Keratinocyte (primary cell): Measurements from ENCODE around the gene ERC1. TPM values are rescaled to one million over a fixed set of nuclear protein-coding genes. Genes with fewer than 3 reads are reported as not detected.

Experiments used
- DNase-seq: peaks from one replicate; pipeline ENCODE4 v3.0.0-alpha.2; 2011; ENCODE audit warnings: low read depth, missing footprints, low spot score
- FAIRE-seq: peaks from 2 replicates; lab custom pipeline; 2011; peaks lifted over from hg19 to GRCh38; lab: Jason Lieb, UNC
- H2AFZ ChIP-seq: 2 replicates; pipeline ENCODE4 v1.6.0; 2012; ENCODE audit warnings: low read length, control low read depth, inconsistent platforms; ENCODE audit not compliant: control insufficient read depth
- H3K27ac ChIP-seq: 2 replicates; pipeline ENCODE4 v1.5.1; 2011; ENCODE audit warnings: low read length; ENCODE audit not compliant: control insufficient read depth, insufficient read depth
- H3K27me3 ChIP-seq: 3 replicates; pipeline ENCODE4 v1.6.0; 2011; ENCODE audit warnings: low read length; ENCODE audit not compliant: control insufficient read depth, insufficient read depth; ENCODE audit errors: extremely low read depth
- H3K36me3 ChIP-seq, 2 experiments: 2 replicates in 1 of 2; 3 replicates in 1 of 2; pipeline ENCODE4 v1.5.1; 2011; ENCODE audit warnings: low read length in 2 of 2, mild to moderate bottlenecking in 1 of 2; ENCODE audit not compliant: control insufficient read depth in 2 of 2, insufficient read depth in 2 of 2; ENCODE audit errors: extremely low read depth in 1 of 2
- H3K4me1 ChIP-seq: 3 replicates; pipeline ENCODE4 v1.5.1; 2011; ENCODE audit warnings: low read length; ENCODE audit not compliant: control insufficient read depth, insufficient read depth; ENCODE audit errors: extremely low read depth
- H3K4me2 ChIP-seq: 3 replicates; pipeline ENCODE4 v1.6.0; 2011; ENCODE audit warnings: low read depth, low read length; ENCODE audit not compliant: control insufficient read depth, insufficient read depth; ENCODE audit errors: extremely low read depth
- H3K4me3 ChIP-seq, 3 experiments: fragments of 200-600 bp in 1 of 3; sonication (generic) in 1 of 3; 2 replicates in 2 of 3; 3 replicates in 1 of 3; pipeline ENCODE4 v1.5.1; 2011 to 2016; ENCODE audit warnings: low read length in 3 of 3, mild to moderate bottlenecking in 3 of 3, control low read depth in 2 of 3, inconsistent platforms in 1 of 3, low read depth in 1 of 3, mixed read lengths in 1 of 3, mixed run types in 1 of 3, moderate library complexity in 1 of 3; ENCODE audit not compliant: control insufficient read depth in 2 of 3, insufficient read depth in 2 of 3; ENCODE audit errors: extremely low read depth in 1 of 3
- H3K79me2 ChIP-seq: 2 replicates; pipeline ENCODE4 v1.6.0; 2012; ENCODE audit warnings: low read length; ENCODE audit not compliant: control insufficient read depth, insufficient read depth
- H3K9ac ChIP-seq: 3 replicates; pipeline ENCODE4 v1.6.0; 2011; ENCODE audit warnings: low read length; ENCODE audit not compliant: control insufficient read depth, insufficient read depth; ENCODE audit errors: extremely low read depth
- H3K9me1 ChIP-seq: 3 replicates; pipeline ENCODE4 v1.6.0; 2011; ENCODE audit warnings: low read length; ENCODE audit not compliant: control insufficient read depth, insufficient read depth; ENCODE audit errors: extremely low read depth
- H3K9me3 ChIP-seq: 2 replicates; pipeline ENCODE4 v1.5.1; 2012; ENCODE audit warnings: low read depth, low read length; ENCODE audit not compliant: control insufficient read depth
- H4K20me1 ChIP-seq: 3 replicates; pipeline ENCODE4 v1.6.0; 2011; ENCODE audit warnings: low read length; ENCODE audit not compliant: control insufficient read depth, insufficient read depth; ENCODE audit errors: extremely low read depth
- EZH2 ChIP-seq: IDR thresholded peaks from one replicate; pipeline ENCODE4 v1.6.1; 2012; ENCODE audit warnings: inconsistent platforms, mild to moderate bottlenecking, low read length, moderate library complexity
- dilution Hi-C: fragments of 300-500 bp; cut with MboI; formaldehyde crosslinking; loops from one replicate; pipeline ENCODE4 v1.7.0; 2020; ENCODE audit warnings: low sequenced_read_pairs; ENCODE audit not compliant: extremely low pct_ligation_motif_present
- polyA plus RNA-seq, 5 experiments: library from polyadenylated mRNA; depleted of rRNA in 3 of 5; stranded (reverse) in 3 of 5; stranded (forward) in 1 of 5; unstranded in 1 of 5; fragments of >200 nt; gene quantifications; 1 replicate in 1 of 5; 2 replicates in 3 of 5; 3 replicates in 1 of 5; pipeline versions ENCODE4 v1.2.1 to v1.2.3, GENCODE V29; 2011 to 2012; ENCODE audit warnings: missing spikeins in 2 of 5, low read depth in 1 of 5, low replicate concordance in 1 of 5
- TF ChIP-seq, protein P1 (sequence below), 3 experiments: IDR thresholded peaks in 1 of 3; conservative IDR thresholded peaks in 1 of 3; optimal IDR thresholded peaks in 1 of 3; 2 replicates in 2 of 3; 3 replicates in 1 of 3; pipeline versions ENCODE3 to v1.5.1; 2011; ENCODE audit warnings: low read length in 3 of 3, mild to moderate bottlenecking in 3 of 3, moderate library complexity in 2 of 3, control low read depth in 1 of 3, inconsistent platforms in 1 of 3; ENCODE audit not compliant: insufficient read depth in 2 of 3; ENCODE audit errors: extremely low read depth in 1 of 3

The ERC1 gene
- polyA plus RNA-seq, 1 donor (not counting 4 experiments of a cell fraction or from before 2014, with no cell fraction given), result 16.1 TPM

DNA sequence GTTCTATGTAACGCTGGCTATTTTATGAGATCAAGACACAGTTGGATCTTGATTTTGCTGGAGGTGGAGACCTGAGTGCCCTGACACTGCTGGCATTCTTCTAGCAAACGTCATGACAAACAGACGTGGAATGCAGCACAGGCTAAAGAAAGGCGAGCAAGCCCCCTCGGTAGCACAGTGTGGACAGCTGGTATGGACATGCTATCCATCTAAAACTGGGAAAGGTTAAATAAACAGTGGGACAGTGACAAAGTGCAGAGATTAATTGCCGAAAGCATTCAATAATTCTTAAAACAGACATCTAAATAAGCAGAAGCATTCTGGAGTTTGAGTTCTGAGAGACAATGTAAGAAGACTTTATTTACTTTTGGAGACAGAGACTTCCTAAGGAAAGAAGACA is 366.1 kb downstream of the ERC1 start:
- Histone ChIP-seq H3K79me2 (no peaks in the 10 kb centered on the region), H4K20me1 (no peaks in the 10 kb centered on the region), H3K4me2 (no peak overlapping the region), H3K9me3 (no peaks in the 10 kb centered on the region), H3K4me1 (no peaks in the 10 kb centered on the region), H3K27me3 (no peaks in the 10 kb centered on the region), H3K9ac (no peak overlapping the region), H2AFZ (no peak overlapping the region), H3K9me1 (no peaks in the 10 kb centered on the region), H3K27ac (no peak overlapping the region), H3K4me3 (no peak overlapping the region), H3K36me3 (peaks cover 0 to 1% of the 10 kb centered on the region in 2 experiments)
- FAIRE-seq, result no peak
- DNase-seq, result no peak
- dilution Hi-C loops, result no loop called here
- TF ChIP-seq, protein P1, sequence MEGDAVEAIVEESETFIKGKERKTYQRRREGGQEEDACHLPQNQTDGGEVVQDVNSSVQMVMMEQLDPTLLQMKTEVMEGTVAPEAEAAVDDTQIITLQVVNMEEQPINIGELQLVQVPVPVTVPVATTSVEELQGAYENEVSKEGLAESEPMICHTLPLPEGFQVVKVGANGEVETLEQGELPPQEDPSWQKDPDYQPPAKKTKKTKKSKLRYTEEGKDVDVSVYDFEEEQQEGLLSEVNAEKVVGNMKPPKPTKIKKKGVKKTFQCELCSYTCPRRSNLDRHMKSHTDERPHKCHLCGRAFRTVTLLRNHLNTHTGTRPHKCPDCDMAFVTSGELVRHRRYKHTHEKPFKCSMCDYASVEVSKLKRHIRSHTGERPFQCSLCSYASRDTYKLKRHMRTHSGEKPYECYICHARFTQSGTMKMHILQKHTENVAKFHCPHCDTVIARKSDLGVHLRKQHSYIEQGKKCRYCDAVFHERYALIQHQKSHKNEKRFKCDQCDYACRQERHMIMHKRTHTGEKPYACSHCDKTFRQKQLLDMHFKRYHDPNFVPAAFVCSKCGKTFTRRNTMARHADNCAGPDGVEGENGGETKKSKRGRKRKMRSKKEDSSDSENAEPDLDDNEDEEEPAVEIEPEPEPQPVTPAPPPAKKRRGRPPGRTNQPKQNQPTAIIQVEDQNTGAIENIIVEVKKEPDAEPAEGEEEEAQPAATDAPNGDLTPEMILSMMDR (optimal IDR thresholded peaks at IDR 0.05 in 1 of 3, IDR thresholded peaks at IDR 0.05 in 1 of 3, conservative IDR thresholded peaks at IDR 0.05 in 1 of 3; ENCODE audit: extremely low read depth in 1 of 3, insufficient read depth in 2 of 3, low read length in 3 of 3), result no peak
- no peak for TF ChIP-seq EZH2

DNA sequence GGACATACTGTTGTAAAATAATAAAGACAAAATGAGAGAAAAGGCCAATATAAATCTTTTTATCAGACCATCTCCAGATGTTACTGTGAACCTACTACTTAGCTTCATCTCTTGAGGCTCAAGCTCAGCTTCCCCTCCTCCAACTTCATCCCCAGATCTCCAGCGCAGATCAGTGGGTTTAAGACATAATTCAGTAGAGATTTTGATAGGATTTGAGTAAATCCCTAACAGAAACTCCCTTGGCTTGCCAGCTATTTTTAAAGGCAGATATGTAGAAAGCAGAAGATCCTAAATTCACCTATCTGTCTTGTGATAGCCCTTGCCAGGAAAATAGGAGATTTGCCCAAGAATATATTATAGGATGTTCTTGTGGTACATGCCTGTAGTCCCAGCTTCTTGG is 366.7 kb downstream of the ERC1 start:
- dilution Hi-C loops, result no loop called here
- Histone ChIP-seq H3K27me3 (no peaks in the 10 kb centered on the region), H3K27ac (no peak overlapping the region), H3K9me1 (no peaks in the 10 kb centered on the region), H3K4me2 (no peak overlapping the region), H4K20me1 (no peaks in the 10 kb centered on the region), H3K79me2 (no peaks in the 10 kb centered on the region), H3K9ac (no peak overlapping the region), H3K9me3 (no peaks in the 10 kb centered on the region), H3K36me3 (peaks cover 0 to 1% of the 10 kb centered on the region in 2 experiments), H3K4me3 (no peak overlapping the region), H2AFZ (no peak overlapping the region), H3K4me1 (no peaks in the 10 kb centered on the region)
- no peak for TF ChIP-seq EZH2
- TF ChIP-seq, protein P1 (optimal IDR thresholded peaks at IDR 0.05 in 1 of 3, IDR thresholded peaks at IDR 0.05 in 1 of 3, conservative IDR thresholded peaks at IDR 0.05 in 1 of 3; ENCODE audit: extremely low read depth in 1 of 3, insufficient read depth in 2 of 3, low read length in 3 of 3), result no peak
- DNase-seq (no peak), FAIRE-seq (no peak)
